Cortex of kidney (tissue), 1 donor: ENCODE results near the gene CACNG8.

Experiments used
- DNase-seq: peaks from one replicate; lab custom pipeline; 2025; lab: John Stamatoyannopoulos, UW

Gene CACNG8

GRCh38 chr19:53961523-53962356 lies 997 bp upstream of the CACNG8 start:
- no peak for DNase-seq

DNA sequence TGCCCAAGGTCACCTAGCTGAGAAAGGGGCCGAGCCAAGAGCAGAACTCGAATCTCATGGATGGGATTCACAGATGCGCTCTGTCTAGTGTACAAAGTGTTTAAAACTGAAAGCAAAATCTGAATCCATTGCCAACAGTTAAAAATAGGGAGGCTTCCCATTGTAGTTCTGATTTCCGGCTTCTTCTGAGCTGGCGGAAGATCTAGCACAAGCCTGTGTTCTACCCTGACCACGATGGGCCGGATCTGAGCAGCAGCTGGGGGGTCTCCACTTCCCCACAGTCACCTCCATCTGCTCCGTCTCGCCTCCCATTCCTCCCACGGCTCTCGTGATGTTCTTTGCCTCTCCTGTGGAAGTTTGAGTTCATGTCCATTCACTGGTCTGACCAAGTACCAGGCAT lies 2.4 kb downstream of the CACNG8 start:
- no peak for DNase-seq

DNA sequence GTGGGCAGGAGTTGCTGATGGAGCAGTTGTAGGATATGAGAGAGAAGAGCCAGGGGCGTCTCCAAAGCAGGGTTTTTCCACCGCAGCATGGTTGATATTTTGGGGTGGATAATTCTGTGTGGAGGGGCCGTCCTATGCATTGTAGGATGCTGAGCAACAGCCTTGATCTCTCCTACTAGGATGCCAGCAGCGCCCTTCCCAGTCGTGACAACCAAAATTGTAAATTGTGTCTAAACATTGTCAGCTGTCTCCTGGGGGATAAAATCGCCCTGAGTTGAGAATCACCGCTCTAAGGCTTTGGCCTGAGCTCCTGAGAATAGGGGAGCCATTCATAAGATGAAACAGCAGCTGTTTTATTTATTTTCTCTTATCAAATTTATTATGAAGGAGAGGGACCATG lies 4.2 kb downstream of the CACNG8 start:
- DNase-seq = no peak

DNA sequence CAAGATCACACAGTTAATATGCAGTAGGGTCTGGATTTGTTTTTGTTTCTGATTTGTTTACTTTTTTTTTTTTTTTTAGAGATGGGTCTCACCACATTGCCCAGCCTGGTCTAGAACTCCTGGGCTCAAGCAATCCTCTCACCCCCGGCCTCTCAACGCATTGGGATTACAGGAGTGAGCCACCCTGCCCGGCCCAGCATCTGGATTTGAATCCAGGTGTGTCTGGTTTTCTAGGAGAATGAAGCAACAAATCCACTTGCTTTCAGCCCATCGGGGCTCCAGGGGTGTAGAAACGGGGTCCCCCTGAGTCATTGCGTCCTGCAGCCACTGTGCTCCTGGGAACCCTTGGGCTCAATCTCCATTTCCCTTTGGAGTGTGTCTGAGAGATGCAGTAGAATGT lies 6.6 kb downstream of the CACNG8 start:
- DNase-seq = no peak

GRCh38 chr19:53971673-53972072 lies 8.9 kb downstream of the CACNG8 start:
- DNase-seq = no peak

GRCh38 chr19:53977429-53977990 lies 14.8 kb downstream of the CACNG8 start:
- DNase-seq = no peak

DNA sequence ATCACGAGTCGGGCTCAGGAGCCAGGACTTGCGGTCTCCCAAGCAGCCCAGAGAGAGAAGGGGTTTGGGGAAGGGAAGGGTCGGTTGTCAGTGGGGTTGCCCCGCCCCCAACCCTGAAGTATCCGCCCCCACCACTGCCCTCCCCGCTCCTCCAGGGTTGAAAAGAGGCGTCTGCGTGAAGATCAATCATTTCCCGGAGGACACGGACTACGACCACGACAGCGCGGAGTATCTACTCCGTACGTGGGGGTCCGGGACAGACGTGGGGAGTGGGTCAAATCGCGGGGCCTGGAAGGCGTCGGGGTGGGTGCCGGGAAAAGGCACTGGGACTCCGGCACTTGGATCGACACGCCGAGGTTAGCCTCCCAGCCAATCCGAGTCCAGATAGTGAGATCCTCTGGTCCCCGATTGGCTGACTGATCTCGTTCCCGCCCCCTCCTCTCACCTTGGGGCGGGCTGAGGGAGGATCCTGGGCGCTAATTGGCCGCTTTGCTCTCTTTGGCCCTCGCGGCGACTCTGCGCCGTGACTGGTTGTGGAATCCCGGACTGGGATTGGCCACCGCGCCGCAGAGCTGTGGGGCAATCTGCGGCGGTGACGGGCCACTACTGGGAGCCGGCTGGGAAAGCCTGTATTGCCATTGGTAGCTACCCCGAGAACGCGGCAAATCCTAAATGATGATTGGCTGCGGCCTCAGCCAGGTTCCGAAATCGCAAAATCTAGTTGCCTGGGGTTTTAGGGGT lies 15.4 kb downstream of the CACNG8 start:
- DNase-seq = no peak

DNA sequence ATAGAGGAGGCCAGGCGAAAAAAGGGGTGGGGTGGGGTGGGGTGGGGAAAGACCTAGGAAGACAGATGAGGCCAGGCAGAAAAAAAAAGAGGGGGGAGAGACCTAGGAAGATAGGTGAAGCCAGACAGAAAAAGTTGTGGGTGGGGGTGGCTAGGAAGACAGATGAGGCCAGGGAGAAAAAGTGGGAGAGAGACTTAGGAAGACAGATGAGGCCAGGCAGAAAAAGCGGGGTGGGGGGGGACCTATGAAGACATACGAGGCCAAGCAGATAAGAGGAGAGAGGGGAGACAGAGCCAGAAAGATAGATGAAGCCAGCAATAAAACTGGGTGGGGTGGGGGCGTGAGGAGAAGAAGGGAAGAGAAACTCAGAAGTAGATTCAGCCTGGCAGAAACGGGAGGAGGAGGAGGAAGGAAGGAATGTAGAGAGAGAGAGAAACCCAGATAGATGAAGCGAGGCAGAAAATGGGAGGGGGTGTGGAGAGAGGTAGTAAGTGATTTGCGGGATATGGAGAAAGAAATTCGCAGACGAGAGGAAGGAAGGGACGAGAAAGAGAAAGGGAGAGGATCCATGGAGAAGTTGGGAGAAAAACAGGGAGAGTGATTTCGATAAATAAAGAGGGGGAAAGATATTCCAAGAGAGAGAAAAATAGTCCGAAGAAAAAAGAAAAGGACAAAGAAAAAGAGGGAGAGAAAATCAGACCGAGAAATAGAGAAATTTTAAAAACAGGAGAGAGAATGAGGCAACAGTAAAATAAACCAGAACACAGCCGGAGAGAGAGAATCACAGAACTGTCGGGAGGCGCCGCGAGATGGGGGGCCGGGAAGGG lies 16.5 kb downstream of the CACNG8 start:
- DNase-seq = no peak

DNA sequence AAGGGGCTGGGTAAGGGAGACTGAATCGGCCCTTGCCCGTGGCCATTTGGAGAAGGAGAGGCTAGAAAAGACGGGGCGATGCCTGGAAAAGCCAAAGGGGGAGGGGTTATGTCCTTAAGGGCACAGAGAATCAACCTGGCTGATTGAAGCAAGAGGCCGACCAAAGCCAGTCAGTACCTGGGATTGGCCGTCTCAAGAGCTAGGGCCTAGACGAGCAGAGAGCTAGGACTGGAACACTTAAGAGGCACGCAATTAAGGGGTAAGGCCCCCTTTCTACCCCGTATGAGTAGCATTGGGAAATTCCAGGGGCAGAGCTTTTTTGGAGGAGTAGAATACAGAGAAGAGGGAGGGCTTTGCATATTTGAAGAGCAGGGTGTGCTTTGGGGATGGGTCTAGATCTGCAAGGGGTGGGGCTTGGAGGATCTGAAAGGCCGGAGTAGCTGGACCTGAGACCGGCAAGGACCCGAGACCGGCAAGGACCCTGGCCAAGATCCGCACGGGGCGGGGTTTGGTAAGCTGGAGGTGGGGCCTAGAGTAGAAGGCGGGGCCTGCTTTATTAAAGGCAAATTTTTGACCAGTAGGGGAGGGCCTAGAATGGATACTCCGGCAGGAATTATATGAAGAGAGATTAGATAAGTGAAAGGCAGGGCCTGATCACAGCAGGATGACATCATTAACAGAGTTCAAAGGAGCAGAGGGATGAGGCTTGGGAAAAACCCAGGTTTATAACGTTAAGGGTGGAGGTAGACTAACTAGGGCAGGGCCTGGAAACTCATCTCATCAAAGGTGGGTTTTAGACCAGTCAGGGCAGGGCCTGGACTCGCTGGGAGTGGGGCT lies 18.0 kb downstream of the CACNG8 start:
- DNase-seq = no peak

DNA sequence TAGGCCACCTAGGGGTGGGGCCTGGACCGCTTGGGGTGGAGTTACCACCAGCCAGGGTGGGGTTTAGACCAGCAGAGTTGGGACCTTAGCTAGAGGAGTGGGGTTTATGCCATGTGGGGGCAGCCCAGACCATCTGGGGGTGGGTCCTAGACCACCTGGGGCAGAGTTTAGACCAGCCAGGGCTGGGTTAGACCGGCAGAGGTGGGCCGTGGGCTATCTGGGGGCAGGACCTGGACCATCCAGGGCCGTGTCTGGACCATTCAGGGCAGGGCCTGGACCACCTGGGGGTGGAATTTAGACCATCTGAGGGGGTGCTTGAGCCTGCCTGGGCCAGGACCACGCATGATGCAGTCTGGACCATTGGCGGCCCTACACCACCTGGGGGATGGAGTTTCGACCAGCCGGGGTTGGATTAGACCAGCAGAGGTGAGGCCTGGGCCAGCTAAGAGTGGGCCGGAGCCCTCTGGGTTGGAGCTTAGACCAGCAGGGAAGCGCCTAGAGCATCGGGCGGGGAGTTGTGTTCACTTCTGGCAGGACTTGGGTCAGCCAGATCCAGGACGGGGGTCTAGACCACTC lies 18.7 kb downstream of the CACNG8 start:
- DNase-seq = no peak

DNA sequence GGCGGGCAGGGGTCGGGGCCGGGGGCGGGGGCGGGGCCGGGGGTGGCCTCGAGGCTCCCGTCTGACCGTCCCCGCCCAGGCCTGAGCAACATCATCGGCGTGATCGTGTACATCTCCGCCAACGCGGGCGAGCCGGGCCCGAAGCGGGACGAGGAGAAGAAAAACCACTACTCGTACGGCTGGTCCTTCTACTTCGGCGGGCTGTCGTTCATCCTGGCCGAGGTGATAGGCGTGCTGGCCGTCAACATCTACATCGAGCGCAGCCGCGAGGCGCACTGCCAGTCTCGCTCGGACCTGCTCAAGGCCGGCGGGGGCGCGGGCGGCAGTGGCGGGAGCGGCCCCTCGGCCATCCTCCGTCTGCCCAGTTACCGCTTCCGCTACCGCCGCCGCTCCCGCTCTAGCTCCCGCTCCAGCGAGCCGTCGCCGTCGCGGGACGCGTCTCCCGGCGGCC lies 19.3 kb downstream of the CACNG8 start:
- DNase-seq = no peak

- DNase-seq = no peak
Measured at GRCh38 chr19:53982611-53983010, 19.9 kb downstream of the CACNG8 start.

- no peak for DNase-seq
Measured at GRCh38 chr19:53983457-53984289, 20.9 kb downstream of the CACNG8 start.

DNA sequence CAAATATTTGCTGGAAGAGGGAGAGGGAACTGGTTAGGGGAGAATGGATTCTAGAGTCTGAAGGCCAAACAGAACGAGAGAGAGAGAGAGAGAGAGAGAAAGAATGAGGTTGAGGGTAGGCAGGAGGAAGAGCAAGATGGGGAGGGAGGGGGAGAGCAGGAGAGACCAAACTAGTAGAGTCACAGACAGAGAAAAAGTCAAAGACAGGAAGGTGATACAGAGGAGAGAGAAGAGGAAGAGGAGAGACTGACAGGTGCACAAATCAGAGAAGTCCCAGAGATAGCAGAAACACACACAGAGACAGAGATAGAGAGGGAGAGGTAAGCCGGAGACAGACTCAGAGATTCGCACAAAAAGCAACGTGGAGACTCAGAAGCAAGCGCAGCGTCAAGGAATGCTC lies 23.1 kb downstream of the CACNG8 start:
- DNase-seq = no peak

DNA sequence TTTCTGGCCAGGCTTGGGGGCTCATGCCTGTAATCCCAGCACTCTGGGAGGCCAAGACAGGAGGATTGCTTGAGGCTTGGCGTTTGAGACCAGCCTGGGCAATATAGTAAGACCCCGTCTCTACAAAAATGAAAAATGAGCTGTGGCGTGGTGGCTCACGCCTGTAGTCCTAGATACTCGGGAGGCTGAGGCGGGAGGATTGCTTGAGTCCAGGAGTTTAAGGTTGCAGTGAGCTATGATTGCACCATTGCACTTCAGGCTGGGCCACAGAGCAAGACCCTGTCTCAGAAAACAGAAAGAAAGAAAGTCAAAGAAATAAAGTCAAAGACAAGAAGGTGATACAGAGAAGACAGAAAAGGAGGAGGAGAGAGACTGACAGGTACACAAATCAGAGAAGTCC lies 26.2 kb downstream of the CACNG8 start:
- no peak for DNase-seq

GRCh38 chr19:53989600-53990533 lies 27.1 kb downstream of the CACNG8 start:
- no peak for DNase-seq

DNA sequence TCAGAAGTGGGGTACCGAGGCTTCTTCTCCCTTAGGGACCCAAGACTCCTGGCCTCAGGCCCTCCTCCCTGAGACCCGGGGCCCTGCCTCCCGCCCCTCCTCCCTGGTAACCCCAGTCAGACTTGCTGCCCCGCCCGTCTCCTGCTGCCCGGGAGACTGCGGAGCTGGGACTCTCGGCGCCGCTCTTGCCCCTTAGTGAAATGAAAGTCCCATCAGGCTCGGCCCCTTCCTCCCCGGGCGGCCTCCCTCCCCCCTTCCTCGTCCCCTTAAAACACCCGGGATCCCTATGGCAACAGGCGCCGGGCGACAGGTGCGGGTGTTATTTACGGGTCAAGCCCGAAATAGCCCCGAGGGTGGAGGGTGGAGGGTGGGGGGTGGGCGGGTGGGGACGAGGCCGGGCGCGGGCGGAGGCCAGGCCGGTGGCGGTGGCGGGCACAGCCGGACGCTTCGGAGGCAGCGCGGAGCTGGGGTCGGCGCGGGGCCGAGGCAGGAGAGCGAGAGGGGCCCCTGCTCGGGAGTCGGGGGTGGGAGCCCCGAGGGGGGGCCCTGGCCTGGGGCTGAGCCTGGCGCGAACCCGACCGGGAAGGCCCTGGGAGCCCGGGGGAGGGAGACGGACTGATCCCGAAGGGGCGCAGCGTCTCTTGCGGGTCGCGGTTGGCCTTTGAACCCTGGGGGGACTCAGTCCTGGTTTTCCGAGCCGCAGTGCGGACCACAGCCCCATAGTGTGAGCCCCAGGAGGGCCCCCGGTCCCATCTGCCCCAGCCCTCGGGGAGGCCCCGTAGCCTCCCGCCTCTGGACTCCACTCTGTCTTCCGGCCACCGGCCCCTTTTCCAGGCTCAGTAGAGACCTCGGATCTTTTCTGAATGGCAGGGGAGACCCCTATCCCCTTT lies 28.7 kb downstream of the CACNG8 start, which contains the start of gene CACNG6:
Gene CACNG6, plus strand, starts transcription at position 414 of the 890 bp plus-strand sequence. CDS start 1,241 bp downstream, outside the sequence.
- DNase-seq = no peak

GRCh38 chr19:53992211-53992610 lies 29.5 kb downstream of the CACNG8 start:
- no peak for DNase-seq
